CD4-positive, alpha-beta T cell (primary cell): ENCODE results near the gene TMSB4X. TPM values are rescaled to one million over a fixed set of nuclear protein-coding genes. Genes with fewer than 3 reads are reported as not detected.
A peak's percentile ranks its signal among the peaks of the same experiment; 100 is the strongest.

Experiments used
- ATAC-seq: fragments of 200-7000 bp; cut with Tn5 transposase; one replicate; pipeline ENCODE4 v1.10.0; 2022; ENCODE audit warnings: mild to moderate bottlenecking; ENCODE audit not compliant: poor library complexity
- CTCF ChIA-PET: fragments of 350-600 bp; sonication (Branson Sonifier 250); formaldehyde crosslinking; loops from one replicate; lab custom pipeline; 2021; ENCODE audit warnings: antibody characterized with exemption, inconsistent platforms; lab: Charles Lee
- POLR2A ChIA-PET: fragments of 350-600 bp; sonication (Branson Sonifier 250); formaldehyde crosslinking; loops from one replicate; lab custom pipeline; 2021; ENCODE audit warnings: antibody characterized with exemption, inconsistent platforms; lab: Charles Lee
- DNase-seq, 14 experiments: peaks; one replicate each; pipeline ENCODE4 v3.0.0-alpha.2; 2013 to 2020; ENCODE audit warnings: mixed read lengths in 2 of 14
- H3K27ac ChIP-seq, 2 donors: one replicate each; pipeline versions ENCODE4 v1.5.1 to v1.7.0; 2013; ENCODE audit warnings: low read length in 2 of 2, low read depth in 1 of 2, mild to moderate bottlenecking in 1 of 2
- H3K27me3 ChIP-seq, 2 experiments: 1 replicate in 1 of 2; 2 replicates in 1 of 2; pipeline versions ENCODE4 v1.6.1 to v1.7.0; 2013; ENCODE audit warnings: low read length in 2 of 2, control low read depth in 1 of 2, mild to moderate bottlenecking in 1 of 2, moderate library complexity in 1 of 2; ENCODE audit not compliant: insufficient read depth in 2 of 2, control insufficient read depth in 1 of 2
- H3K36me3 ChIP-seq: one replicate; pipeline ENCODE4 v1.6.1; 2013; ENCODE audit warnings: low read length, control low read depth; ENCODE audit not compliant: insufficient read depth
- H3K4me1 ChIP-seq: one replicate; pipeline ENCODE4 v1.6.1; 2013; ENCODE audit warnings: low read length, control low read depth; ENCODE audit not compliant: insufficient read depth
- H3K4me3 ChIP-seq: one replicate; pipeline ENCODE4 v1.5.1; 2013; ENCODE audit warnings: mild to moderate bottlenecking, low read length, moderate library complexity
- H3K9me3 ChIP-seq, 2 experiments: 1 replicate in 1 of 2; 2 replicates in 1 of 2; pipeline versions ENCODE4 v1.6.1 to v1.7.0; 2013; ENCODE audit warnings: low read length in 2 of 2, mild to moderate bottlenecking in 2 of 2, control low read depth in 1 of 2, moderate library complexity in 1 of 2; ENCODE audit not compliant: control insufficient read depth in 1 of 2, insufficient read depth in 1 of 2
- H3K27ac Mint-ChIP-seq: one replicate; pipeline ENCODE4 v1.8.0; 2020; ENCODE audit warnings: mixed read lengths
- H3K27me3 Mint-ChIP-seq: one replicate; pipeline ENCODE4 v1.8.0; 2021; ENCODE audit warnings: mixed read lengths
- H3K36me3 Mint-ChIP-seq: one replicate; pipeline ENCODE4 v1.8.0; 2021; ENCODE audit warnings: low read depth, mixed read lengths
- H3K4me1 Mint-ChIP-seq: one replicate; pipeline ENCODE4 v1.8.0; 2021; ENCODE audit warnings: low read depth, mixed read lengths
- H3K4me3 Mint-ChIP-seq: one replicate; pipeline ENCODE4 v1.8.0; 2020; ENCODE audit warnings: mild to moderate bottlenecking, mixed read lengths
- H3K9me3 Mint-ChIP-seq: one replicate; pipeline ENCODE4 v1.8.0; 2020; ENCODE audit warnings: mixed read lengths
- CTCF ChIP-seq: fragments of 200-600 bp; IDR thresholded peaks from one replicate; pipeline ENCODE4 v1.8.0; 2022; ENCODE audit warnings: antibody characterized with exemption, mild to moderate bottlenecking
- intact Hi-C, 2 experiments: fragments of 100-400 bp; cut with DNase I in 1 of 2; cut with micrococcal nuclease in 1 of 2; formaldehyde crosslinking; loops; one replicate each; pipeline versions ENCODE4 v1.15.1 to v1.9.0; 2023 to 2025; cut with DNase I, micrococcal nuclease
- total RNA-seq, 174 experiments: library from RNA in 2 of 174; stranded (reverse) in 2 of 174; gene quantifications; one replicate each; pipeline ENCODE4 v1.2.3 and lab custom pipeline; 2021 to 2026

TMSB4X gene
- total RNA-seq, 2 experiments from 2014 or later, result 2,621 to 2,738 TPM

- no peaks in the 10 kb centered on the region for H3K9me3 Mint-ChIP-seq
- TF ChIP-seq CTCF, result no peak
- H3K27ac ChIP-seq, result peak overlapping the region; percentile 87 to 89
- H3K4me1 Mint-ChIP-seq, result peaks cover 87% of the 10 kb centered on the region
- DNase-seq, result no peak
- H3K9me3 ChIP-seq, result no peaks in the 10 kb centered on the region
- H3K27me3 ChIP-seq, result no peaks in the 10 kb centered on the region
- peak overlapping the region; percentile 29 for H3K4me3 ChIP-seq
- peaks cover 82% of the 10 kb centered on the region for H3K4me1 ChIP-seq
- peak overlapping the region; percentile 75 for H3K4me3 Mint-ChIP-seq
- POLR2A ChIA-PET, result interaction anchor here (5.4 to 17.7 kb wide), 3 partner anchors 18 to 137 kb away, joined by 55 to 1050 read pairs (median 59); partner anchors contain the start of gene TMSB4X
- ATAC-seq, result no peak
- no peaks in the 10 kb centered on the region for H3K36me3 Mint-ChIP-seq
- H3K27me3 Mint-ChIP-seq, result no peaks in the 10 kb centered on the region
- CTCF ChIA-PET, result interaction anchor here (0.9 to 2.3 kb wide), 2 partner anchors 14 to 138 kb away, joined by 3 to 10 read pairs; no protein-coding TSS in a partner anchor
- H3K27ac Mint-ChIP-seq, result peak overlapping the region; percentile 95
- intact Hi-C loops, result loop anchor here in 1 of 2 experiments (5.0 to 10.0 kb wide), 2 partner anchors 50 to 198 kb away; no protein-coding TSS in a partner anchor
- H3K36me3 ChIP-seq, result no peaks in the 10 kb centered on the region
Observed at GRCh38 chrX:12954376-12954775, 20.5 kb upstream of the TMSB4X start.

DNA sequence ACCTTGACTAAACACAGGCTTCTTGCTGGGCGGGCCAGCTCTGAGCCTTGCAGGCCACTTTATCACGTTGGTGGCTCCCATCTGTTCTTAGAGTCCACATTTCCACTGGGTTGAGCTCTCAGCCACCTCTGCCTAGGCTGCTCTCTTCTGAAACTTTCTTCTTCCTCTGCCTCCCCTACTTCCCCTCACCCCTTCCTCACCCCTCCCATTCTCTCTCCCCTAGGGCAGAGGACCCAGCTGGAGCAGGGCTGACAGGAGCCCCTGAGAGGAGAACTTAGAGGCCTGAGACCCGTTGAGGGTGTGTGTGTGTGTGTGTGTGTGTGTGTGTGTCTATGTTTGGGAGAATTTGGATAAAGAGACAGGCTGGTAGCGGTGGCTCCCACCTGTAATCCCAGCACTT lies 19.9 kb upstream of the TMSB4X start:
- Histone ChIP-seq H3K27me3 (no peaks in the 10 kb centered on the region), H3K9me3 (no peaks in the 10 kb centered on the region), H3K36me3 (no peaks in the 10 kb centered on the region), H3K4me1 (peaks cover 82% of the 10 kb centered on the region), H3K4me3 (peak overlapping the region; percentile 29), H3K27ac (peak overlapping the region; percentile 87 to 89)
- POLR2A ChIA-PET, result interaction anchor here (0.6 to 17.7 kb wide), 7 partner anchors 18 to 780 kb away, joined by 3 to 1050 read pairs (median 3); partner anchors contain the start of genes OFD1, TMSB4X and TRAPPC2
- ATAC-seq, result no peak
- intact Hi-C loops, result loop anchor here in 1 of 2 experiments (5.0 to 10.0 kb wide), 2 partner anchors 50 to 197 kb away; no protein-coding TSS in a partner anchor
- CTCF ChIA-PET, result interaction anchor here (2.3 to 6.9 kb wide), 2 partner anchors 8 to 137 kb away, joined by 10 to 35 read pairs; no protein-coding TSS in a partner anchor
- H3K4me1 Mint-ChIP-seq, result peaks cover 87% of the 10 kb centered on the region
- no peaks in the 10 kb centered on the region for H3K9me3 Mint-ChIP-seq
- peak overlapping the region; percentile 75 for H3K4me3 Mint-ChIP-seq
- H3K27me3 Mint-ChIP-seq, result no peaks in the 10 kb centered on the region
- H3K36me3 Mint-ChIP-seq, result no peaks in the 10 kb centered on the region
- no peak for TF ChIP-seq CTCF
- peak overlapping the region; percentile 95 for H3K27ac Mint-ChIP-seq
- no peak for DNase-seq

DNA sequence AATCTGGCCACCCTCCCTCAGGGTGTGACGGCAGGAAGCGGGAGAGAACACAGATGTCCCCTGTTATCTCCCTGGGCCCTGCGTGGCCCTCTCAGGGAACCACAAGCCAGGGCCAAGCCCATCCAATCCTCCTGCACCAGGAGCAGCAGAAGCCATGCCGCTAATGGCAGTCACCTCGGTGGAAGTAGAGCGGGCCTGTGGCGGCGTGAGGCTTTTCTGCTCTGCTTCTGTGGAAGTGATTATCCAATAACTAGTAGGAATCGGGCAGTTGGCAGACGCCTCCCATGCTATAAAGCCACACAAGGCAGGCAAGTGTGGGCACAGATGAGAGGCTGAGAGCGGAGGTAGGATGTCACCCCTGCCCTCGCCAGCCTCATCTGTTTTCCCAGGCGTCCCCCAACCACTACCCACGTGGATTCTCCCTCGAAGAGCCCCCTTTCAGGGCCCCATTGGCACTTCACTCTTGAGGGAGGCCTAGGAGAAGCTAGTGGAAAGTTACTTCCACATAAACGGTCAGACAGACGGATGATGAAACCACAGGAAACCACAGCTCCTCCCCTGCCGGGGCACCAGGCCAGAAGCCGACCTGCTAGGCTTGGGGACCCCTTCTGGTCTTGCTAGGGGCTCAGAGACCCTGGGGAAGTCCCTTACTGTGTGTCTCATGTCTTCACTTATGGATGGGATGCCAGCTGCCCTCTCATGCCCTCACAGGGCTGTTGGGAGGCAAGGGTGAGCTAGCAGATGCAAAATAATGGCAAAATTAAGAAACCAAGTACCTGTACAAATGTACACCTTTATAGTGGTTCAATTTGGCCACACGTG lies 18.8 kb upstream of the TMSB4X start:
- peak overlapping the region; percentile 95 for H3K27ac Mint-ChIP-seq
- H3K36me3 Mint-ChIP-seq, result no peaks in the 10 kb centered on the region
- Histone ChIP-seq H3K27me3 (no peaks in the 10 kb centered on the region), H3K36me3 (no peaks in the 10 kb centered on the region), H3K4me1 (peaks cover 80% of the 10 kb centered on the region), H3K9me3 (no peaks in the 10 kb centered on the region), H3K27ac (peak overlapping the region; percentile 87 to 89), H3K4me3 (peak overlapping the region; percentile 47)
- intact Hi-C loops, result loop anchor here in 1 of 2 experiments (10.0 kb wide), 1 partner anchor 49 kb away; no protein-coding TSS in a partner anchor
- TF ChIP-seq CTCF, result no peak
- POLR2A ChIA-PET, result interaction anchor here (0.6 to 17.7 kb wide), 10 partner anchors 17 to 779 kb away, joined by 3 to 1050 read pairs (median 9); partner anchors contain the start of genes OFD1, TMSB4X and TRAPPC2
- no peaks in the 10 kb centered on the region for H3K9me3 Mint-ChIP-seq
- ATAC-seq, result peak; percentile 18
- no peaks in the 10 kb centered on the region for H3K27me3 Mint-ChIP-seq
- DNase-seq, result peak in 11 of 14 experiments; percentile 38 to 84 (median 61)
- peak overlapping the region; percentile 89 for H3K4me3 Mint-ChIP-seq
- peaks cover 87% of the 10 kb centered on the region for H3K4me1 Mint-ChIP-seq
- CTCF ChIA-PET, result interaction anchor here (0.8 to 6.9 kb wide), 4 partner anchors 9 to 136 kb away, joined by 3 to 35 read pairs (median 11); no protein-coding TSS in a partner anchor
